ENCODE measurements around the gene SEMA3B.
A peak's percentile ranks its signal among the peaks of the same experiment; 100 is the strongest.

SEMA3B gene

GRCh38 chr3:50293079-50293801, 24.3 kb downstream of the SEMA3B start:
- TF ChIP-seq CTCF (IDR thresholded peaks at IDR 0.05; ENCODE audit: insufficient read depth, low read depth, low read length, missing control alignments): no peak
- DNase-seq (ENCODE audit: low read depth): no peak
- H3K4me3 ChIP-seq (ENCODE audit: low read length): peak overlapping the region; percentile 96

- no peak for DNase-seq (ENCODE audit: low read depth)
- no peak overlapping the region for H3K4me3 ChIP-seq (ENCODE audit: low read length)
- no peak for TF ChIP-seq CTCF (IDR thresholded peaks at IDR 0.05; ENCODE audit: insufficient read depth, low read depth, low read length, missing control alignments)
Observed at GRCh38 chr3:50294089-50294488, 25.1 kb downstream of the SEMA3B start.

GRCh38 chr3:50294492-50295403, 25.8 kb downstream of the SEMA3B start:
- no peak overlapping the region for H3K4me3 ChIP-seq (ENCODE audit: low read length)
- no peak for DNase-seq (ENCODE audit: low read depth)
- TF ChIP-seq CTCF (IDR thresholded peaks at IDR 0.05; ENCODE audit: insufficient read depth, low read depth, low read length, missing control alignments): no peak

GRCh38 chr3:50295553-50296431, 26.8 kb downstream of the SEMA3B start:
- no peak for DNase-seq (ENCODE audit: low read depth)
- no peak overlapping the region for H3K4me3 ChIP-seq (ENCODE audit: low read length)
- TF ChIP-seq CTCF (IDR thresholded peaks at IDR 0.05; ENCODE audit: insufficient read depth, low read depth, low read length, missing control alignments): no peak

- TF ChIP-seq CTCF (IDR thresholded peaks at IDR 0.05; ENCODE audit: insufficient read depth, low read depth, low read length, missing control alignments): no peak
- H3K4me3 ChIP-seq (ENCODE audit: low read length): no peak overlapping the region
- no peak for DNase-seq (ENCODE audit: low read depth)
Observed at GRCh38 chr3:50296721-50297383, 27.9 kb downstream of the SEMA3B start.

GRCh38 chr3:50297384-50297775, 28.4 kb downstream of the SEMA3B start:
- no peak for DNase-seq (ENCODE audit: low read depth)
- H3K4me3 ChIP-seq (ENCODE audit: low read length): no peak overlapping the region
- TF ChIP-seq CTCF (IDR thresholded peaks at IDR 0.05; ENCODE audit: insufficient read depth, low read depth, low read length, missing control alignments): no peak
